Activated gamma-delta T cell treated with Interleukin-2 at 50 U/mL for 16 hours (primary cell): Measurements from ENCODE around the gene TNIK.

Experiments
- DNase-seq: peaks from one replicate; pipeline ENCODE4 v3.0.0-alpha.2; 2020

TNIK gene

GRCh38 chr3:171057072-171057471 is 403.1 kb downstream of the TNIK start:
- no peak for DNase-seq

GRCh38 chr3:171056528-171056927 is 403.7 kb downstream of the TNIK start:
- DNase-seq = no peak

DNA sequence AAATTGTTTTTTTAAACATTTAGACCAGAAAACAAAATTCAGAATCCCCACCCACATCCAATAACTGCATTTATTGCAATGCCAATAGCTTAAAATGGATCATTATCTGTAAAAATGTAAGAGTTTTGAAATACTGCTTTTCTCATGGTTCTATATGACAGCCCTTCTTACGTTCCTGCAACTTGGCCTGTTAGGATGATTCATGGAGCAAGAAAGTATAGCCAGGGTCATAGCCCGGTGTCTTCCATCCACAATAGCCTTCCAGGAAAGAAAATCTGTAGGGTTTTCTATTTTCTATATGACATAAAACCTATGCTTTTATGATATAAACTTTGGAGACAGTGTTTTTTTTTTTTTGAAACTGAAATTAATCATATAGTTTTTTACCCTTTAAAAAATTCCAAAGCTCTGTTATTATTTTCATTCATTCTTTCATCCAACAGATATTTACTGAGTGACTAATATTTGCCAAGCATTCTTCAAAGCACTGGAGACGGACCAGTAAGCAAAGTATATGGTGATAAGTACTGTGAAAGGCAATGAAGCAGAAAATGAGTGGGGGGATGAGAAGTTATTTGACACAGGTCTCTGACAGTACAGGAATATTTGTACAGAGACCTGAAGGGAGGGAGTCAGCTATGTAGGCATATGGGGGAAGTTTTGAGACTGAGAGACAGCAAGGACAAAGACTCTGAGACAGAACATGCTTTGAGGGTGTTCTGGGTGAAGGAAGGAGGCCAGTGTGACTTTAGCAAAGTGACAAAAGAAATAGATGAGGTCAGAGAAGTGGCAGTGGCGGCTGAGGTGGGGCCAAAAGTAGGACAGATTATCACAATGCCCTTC is 404.6 kb downstream of the TNIK start:
- DNase-seq = no peak

DNA sequence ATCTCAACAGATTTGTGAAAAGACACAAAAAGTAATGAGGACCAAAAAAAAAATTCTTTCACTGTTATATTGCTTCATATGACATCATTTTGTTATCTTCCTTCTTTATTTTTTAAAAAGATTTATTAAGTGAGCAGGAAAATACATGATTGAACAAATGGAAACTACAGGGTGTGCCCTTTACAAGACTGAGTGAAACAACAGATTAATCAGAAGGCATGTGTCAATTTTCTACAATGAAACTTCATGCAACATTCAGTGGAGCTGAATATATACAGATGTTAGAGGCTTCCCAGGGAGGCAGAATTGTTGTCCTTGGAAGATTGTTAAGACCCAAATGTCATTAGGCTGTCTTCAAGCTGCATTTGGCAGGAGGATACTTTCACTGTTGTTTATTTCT is 405.3 kb downstream of the TNIK start:
- no peak for DNase-seq

GRCh38 chr3:171054231-171054630 is 406.0 kb downstream of the TNIK start:
- DNase-seq = no peak

GRCh38 chr3:171049861-171050444 is 410.3 kb downstream of the TNIK start:
- peak; percentile 8 for DNase-seq

- no peak for DNase-seq
Measured at GRCh38 chr3:171046760-171047159, 413.4 kb downstream of the TNIK start.

- DNase-seq = no peak
Measured at GRCh38 chr3:171044835-171045793, 415.1 kb downstream of the TNIK start.

DNA sequence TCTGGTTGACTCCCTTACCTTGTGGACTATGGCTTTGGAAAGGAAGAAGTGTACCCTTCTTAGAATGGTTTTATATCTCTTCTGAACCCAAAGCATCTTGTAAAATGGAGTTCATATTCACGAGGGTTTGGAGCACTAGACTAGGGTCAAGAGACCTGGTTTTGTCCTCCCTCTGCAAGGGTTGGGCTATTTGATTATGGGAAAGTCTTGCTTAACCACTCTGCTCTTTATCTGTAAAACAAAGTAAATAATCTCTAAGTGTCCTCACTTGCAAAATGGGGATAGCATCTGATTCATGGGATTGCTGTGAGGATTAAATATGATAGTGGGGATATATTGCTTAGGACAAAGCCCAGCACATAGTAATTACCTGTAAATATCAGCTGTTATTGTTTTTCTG is 415.8 kb downstream of the TNIK start:
- no peak for DNase-seq

- no peak for DNase-seq
Measured at GRCh38 chr3:171039674-171040073, 420.5 kb downstream of the TNIK start.

DNA sequence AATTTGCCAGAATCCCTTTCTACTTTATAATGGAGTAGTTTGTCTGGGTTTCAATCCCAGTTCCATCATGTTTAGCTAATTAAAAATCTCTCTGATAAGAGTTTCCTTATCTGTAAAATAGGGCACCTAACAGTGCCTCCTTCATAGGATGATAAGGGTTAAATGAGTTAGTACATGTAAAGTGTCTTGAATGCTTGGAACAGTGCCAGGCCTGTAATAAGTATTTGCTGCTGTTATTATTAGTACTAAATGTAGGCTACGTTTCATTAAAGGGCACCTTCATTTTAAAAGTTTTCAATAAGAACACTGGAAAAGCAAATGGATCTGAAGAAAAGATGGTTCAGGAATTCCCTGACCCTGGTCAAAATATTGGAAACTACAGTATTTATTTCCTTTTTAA is 421.9 kb downstream of the TNIK start:
- no peak for DNase-seq

- DNase-seq = no peak
Measured at GRCh38 chr3:171028779-171029232, 431.4 kb downstream of the TNIK start.

DNA sequence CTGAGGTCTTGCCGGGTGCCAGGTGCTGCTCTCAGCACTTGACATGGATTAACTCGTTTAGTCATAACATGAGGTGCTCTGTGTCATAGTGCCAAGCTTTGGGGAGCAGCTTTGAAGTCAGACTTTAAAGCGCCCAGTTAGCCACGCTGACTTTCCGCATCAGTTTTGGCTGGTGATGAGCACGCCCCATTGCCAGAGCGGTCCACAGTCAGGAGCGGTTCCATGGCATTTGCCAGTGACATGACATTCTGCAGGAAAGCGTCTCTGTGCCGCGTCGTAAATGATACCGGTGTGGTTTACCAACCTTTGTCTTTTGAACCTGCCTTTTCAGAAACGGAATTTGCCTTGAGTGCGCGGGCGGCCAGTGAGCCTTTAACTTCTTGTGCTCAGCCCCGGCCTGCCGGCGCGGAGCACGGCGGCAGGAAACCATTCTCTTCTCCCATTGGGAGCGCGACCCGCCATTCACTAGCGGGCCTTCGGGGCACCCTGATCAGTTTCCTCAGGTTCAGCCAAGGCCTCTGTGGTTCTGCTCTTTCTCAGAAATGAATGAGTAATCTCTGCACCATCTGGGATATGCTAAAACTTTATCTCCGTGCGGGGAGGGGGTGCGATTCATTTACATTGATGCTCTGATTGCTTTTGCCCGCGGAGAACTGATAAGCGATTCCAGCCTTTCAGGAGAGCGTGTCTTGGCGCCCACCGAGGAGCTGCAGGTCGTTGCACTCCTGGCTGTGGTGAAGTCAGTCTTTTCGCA is 432.0 kb downstream of the TNIK start:
- peak; percentile 26 for DNase-seq

DNA sequence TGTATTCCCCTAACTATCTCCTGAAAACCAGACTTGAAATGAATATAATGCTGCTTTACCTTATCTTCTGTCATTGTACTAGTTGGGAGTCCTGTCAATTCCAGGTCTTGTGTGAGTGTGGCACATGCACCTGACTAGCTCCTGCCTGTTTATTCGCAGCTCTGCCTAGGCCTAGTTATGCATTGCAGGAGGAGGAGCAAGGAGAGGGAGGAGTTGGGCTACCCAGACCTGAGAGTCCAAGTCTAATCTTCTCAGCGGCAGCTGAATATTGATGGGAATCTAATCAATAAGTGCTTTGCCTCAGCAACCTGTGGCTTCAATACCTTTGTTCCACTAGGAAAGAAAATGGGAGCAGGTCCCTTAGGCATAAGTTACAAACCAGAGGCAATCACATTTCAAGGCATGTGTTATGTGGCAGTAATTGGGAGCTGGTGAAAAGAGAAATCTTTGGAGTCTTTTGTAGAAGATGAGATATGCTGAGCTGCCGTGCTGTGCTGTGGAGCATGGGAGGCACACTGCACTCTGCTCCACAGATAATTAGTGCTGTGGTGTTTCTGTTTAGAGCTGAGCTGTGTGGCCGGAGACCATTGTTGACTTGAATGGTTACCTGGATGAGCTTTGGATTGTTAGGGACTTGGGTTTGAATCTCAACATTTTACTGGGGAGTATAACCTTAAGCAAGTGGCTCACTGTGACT is 433.5 kb downstream of the TNIK start, which contains the start of gene SLC2A2:
Gene SLC2A2 (minus strand): TSS at position 124 of the 697 bp plus-strand sequence. CDS start 50 bp downstream, at position 74.
- DNase-seq = no peak

GRCh38 chr3:171023566-171023965 is 436.6 kb downstream of the TNIK start:
- DNase-seq = no peak

DNA sequence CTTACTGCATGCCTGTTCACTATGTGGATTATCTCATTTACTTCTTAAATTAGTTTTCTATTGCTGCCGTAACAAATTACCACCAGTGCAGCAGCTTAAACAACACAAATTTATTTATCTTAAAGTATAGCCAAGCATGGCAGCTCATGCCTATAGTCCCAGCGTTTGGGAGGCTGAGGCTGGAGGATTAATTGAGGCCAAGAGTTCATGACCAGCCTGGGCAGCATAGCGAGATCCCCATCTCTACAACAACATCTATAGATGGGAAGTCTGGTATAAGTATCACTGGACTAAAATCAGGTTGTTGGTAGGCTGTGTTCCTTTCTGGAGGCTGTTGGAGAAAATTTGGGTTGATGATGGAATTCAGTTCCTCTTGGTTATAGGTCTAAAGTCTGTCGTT is 438.8 kb downstream of the TNIK start:
- DNase-seq = no peak

DNA sequence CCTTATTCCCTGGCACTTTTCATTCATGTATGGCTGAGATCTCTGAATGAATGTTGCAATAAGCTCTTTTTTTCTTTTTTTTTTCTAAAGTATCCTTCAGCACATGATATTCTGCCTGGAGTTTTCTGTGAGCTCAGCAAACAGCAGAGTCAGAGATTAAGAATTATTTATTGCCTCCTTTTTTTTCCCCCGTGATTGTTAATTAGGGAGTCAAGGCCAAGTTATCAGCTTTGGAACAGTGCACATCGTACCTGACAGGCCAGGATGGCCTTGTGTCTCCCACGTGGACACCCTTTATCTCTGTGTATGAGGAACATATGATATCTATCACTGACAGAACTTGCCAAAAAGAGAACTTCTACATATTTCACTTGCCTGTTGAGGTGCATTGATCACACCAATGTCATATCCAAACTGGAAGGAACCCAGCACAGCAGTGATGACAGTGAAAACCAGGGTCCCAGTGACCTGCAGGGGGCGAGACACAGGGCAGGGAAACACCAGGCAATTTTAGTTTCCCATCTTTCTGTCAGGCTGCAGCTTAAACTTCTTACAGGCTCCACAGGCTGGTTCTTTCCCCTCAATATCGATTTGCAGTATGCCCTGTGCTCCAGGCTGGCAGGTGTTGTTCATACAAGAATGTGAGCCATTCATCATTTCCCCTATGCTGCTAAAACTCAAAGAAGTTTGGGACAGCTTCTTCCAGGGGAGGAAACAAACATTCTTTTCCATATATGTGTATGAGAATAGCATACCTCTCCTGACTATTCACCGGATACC is 441.9 kb downstream of the TNIK start:
- no peak for DNase-seq

- no peak for DNase-seq
Measured at GRCh38 chr3:171013822-171014748, 446.1 kb downstream of the TNIK start.

DNA sequence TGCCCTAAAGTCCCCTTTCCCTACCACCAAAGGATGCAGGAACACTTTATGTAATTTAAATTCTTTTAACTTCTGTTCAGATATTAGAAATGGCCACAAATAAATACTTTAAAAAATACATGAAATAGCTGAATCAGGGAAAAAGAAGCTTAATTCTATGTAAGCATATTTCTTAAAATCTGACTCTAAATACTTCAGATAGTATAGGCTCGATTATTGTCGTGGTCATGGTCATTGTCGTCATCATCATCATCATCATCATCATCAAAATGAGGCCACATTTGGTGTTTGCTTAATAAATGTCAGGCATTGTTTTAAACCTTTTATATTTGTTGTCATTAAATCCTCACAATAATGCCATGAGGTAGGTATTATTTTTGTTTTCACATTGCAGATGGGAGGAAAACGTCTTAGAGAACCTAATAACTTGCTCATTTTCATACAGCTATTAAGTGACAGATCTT is 448.3 kb downstream of the TNIK start:
- DNase-seq = no peak
